Activated CD4-positive, alpha-beta T cell treated with anti-CD3 and anti-CD28 coated beads, Interleukin-2, amount 50 U/mL, for 48 hours (primary cell): ENCODE results near the gene SLC39A10.

ENCODE experiments used
- DNase-seq, 2 experiments: peaks; one replicate each; pipeline ENCODE4 v3.0.0-alpha.2; 2020

Gene SLC39A10

DNA sequence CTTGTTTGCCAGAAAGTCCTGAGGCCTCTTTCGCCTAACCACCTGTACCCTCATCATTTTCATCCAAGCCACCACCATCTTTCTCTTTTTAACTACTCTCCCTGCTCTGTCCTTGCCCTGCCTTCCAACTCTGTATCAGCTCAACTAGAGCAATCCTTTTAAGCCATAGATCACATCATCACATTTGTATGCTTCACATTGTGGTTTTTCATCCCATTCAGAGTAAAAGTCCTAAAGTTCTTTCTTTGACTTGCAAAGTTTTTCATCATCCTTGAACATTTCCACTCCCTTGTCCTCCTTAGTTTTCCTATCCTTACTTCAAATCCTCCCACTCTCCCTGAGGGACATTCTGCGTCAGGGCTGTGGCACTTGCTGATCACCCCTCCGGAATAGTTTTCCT lies 73.9 kb downstream of the SLC39A10 start:
- no peak for DNase-seq

DNA sequence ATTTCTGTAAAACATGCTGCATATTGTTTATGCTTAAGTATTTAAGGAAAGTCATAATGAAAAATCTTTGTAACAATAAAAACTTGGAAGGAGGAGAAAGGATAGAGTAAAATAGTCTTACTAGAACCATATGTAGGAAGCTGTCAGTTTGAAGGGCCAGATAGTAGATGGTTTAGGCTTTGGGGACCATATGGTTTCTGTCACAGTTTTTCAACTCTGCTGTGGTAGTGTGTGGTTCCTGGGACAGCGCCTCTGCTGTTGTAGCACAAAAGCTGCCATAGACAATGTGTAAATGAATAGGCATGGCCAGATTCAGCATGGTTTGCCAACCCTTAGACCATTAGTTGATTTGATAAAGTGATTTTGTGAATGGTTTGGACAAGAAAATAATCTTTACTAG lies 75.5 kb downstream of the SLC39A10 start:
- no peak for DNase-seq

DNA sequence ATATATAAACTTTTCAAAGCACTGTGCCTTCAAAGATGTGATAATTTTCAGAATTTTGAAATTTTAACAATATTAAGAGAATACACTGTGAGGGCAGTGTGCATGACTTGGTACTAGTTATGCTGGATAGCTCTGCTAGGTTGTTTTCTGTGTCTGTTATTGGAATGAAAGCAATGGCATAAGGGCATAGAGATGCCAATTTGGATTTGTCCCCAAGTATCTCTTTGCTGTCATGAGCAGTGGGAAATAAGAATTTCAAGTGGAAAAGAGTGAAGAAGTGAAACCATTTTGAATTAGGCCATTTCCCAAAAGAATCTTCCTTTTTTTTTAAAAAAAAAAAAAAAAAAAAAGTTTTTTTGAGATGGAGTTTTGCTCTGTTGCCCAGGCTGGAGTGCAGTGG lies 76.8 kb downstream of the SLC39A10 start:
- DNase-seq = no peak

DNA sequence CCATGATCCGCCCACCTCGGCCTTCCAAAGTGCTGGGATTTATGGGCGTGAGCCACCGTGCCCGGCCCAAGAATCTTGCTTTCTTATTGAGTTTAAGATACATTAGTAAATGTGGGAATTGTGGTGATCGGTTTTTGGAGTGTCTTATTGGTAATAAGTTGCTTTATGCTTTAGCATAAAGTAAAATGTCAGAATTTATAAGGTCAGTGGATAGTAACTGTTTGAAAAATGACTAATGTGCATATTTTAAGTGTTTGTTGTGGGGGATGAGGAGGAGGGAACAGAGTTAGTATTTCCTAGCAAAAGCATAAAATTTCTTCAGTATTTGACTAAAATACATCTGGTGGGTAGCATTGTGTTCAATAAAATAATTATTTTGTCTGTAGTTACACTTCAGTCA lies 77.4 kb downstream of the SLC39A10 start:
- DNase-seq = no peak

DNA sequence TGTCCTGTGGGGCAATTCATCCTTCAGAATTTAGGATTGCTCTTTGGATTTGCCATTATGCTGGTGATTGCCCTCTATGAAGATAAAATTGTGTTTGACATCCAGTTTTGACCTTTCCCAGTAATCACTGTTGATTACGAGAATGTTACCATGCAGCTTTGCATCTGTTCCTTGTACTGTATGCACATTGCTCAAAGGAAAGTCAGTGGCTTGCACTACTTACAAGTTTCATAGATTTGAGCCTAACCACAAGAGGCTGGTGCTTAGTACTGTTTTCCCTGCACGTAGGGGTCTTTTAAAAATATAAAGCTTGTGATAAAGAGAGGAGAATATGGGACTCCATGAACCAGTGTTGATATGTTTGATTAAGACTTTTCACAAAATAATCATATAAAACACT lies 77.9 kb downstream of the SLC39A10 start:
- DNase-seq = no peak

DNA sequence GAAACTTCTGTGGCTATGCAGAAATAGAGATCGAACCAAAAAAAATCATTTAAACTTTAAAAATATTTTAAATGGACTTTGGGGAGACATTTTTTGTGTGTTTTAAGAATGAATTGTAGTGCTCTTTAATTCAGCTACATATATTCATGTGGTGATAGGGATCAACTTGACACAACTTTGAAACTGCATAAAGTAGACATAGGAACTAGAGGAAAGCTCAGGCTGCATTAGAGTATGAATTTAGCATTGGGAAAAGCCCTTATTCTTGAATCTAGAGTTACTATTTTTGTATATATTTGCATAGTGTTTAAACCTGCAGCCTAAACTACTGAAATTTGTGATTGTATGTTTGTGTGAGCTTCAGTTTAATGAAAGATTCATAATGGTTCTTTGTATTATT lies 78.3 kb downstream of the SLC39A10 start:
- no peak for DNase-seq

DNA sequence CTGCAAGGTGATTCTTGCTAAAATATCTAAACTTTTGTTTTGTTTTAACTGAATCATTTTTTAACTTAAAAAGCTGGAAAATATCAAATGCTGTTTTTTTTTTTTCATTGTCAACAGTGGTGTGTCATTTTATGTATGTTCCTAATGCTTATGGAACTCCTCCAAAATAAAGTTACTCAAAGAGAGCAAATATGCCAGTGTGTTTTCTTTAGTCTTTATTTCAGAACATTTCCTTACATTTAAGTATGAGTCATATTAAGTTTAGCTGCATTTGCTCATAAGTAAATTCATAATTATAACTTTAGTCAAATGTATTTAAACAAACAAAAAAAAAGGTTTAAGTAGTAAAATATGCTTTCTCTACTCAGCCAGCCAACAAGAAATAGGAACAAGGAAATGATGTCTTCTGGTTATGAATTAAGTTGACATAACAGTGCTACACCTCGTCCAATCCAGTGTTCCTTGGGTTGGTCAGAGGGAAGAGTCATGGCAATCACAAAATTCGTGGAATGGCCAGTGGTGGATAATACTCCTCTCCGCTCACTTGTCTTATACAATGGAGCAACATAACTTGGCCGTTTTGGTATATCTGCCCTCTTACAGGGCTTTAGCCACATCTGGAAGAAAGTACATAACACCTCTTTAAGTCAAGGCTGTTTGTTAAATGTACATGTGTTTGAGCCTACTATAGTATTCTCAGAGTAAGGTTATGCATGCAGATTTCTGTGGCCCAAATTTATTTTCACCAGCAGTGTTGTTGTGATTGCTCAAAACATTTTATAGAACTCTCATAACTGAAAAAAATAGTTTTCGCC lies 80.7 kb downstream of the SLC39A10 start:
- no peak for DNase-seq

DNA sequence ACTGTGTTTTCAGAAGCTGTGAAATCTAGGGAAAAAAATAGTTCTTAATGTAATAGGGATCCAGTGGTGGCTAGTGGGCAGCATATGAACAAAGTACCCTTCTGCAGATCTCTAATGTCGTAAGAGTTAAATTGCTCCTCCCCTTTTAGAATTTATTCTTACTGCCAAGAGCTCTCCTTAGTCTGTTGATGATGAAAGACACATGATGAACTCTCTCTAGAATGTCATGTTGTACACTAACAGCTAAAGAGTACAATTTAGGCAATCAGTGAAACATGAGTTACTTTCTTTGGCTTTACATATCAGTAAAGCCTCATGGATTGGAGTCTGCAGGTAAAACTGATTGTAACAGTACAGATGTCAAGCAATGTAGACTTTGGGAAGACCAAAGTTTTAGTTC lies 84.2 kb downstream of the SLC39A10 start:
- no peak for DNase-seq

DNA sequence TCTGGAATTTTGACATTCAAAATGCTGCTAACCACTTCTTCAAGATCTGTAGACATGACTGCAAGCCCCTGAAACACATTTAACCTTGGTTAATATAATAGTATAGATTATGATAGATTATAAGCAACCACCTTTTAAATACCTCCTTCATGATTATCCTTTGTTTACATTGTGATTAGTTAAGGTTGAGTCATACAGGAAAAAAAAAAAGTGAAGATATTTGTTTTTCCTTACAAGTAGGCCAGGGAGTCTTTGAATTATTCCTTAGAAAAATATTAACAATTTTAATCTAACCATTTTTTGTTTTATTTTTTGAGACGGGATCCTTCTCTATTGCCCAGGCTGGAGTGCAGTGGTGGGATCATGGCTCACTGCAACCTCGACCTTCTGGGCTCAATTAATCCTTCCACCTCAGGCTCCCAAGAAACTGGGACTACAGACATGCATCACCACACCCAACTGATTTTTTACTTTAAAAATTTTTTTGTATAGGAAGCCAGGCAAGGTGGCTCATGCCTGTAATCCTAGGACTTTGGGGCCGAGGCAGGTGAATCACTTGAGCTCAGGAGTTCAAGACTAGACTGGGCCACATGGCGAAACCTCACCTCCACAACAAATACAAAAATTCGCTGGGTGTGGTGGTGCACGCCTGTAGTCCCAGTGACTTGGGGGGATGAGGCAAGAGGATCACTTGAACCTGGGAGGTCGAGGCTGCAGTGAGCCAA lies 99.4 kb downstream of the SLC39A10 start:
- no peak for DNase-seq

DNA sequence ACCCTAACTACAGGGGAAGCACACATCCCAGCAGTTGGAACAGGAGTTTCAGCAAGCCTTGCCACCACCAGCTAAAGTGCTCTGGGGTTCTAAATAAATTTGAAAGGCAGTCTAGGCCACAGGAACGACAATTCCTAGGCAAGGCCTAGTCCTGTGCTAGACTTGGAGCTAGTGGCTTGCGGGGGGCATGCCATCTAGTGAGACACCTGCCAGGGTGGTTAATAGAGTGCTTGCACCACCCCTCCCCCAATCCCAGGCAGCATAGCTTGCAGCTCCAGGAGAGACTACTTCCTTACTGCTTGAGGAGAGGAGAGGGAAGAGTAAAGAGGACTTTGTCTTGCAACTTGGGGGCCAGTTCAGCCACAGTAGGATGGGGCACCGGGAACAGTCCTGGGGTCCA lies 101.8 kb downstream of the SLC39A10 start:
- no peak for DNase-seq

DNA sequence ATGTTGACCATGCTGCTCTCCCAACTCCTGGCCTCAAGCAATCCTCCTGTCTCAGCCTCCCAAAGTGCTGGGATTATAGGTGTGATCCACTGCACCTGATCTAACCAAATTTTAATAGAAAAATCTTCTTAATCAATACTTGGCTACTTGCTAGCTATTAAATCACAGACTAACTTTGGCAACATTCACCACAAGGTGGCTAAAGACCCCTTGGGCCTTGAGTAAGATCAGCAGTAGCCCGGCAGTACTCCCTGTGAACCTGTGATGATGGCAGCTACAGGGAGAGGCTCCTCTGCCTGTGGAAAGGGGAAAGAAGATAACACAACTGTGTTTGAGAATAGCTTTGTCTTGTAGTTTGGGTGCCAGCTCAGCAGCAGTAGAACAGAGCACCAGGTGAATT lies 102.9 kb downstream of the SLC39A10 start:
- no peak for DNase-seq

DNA sequence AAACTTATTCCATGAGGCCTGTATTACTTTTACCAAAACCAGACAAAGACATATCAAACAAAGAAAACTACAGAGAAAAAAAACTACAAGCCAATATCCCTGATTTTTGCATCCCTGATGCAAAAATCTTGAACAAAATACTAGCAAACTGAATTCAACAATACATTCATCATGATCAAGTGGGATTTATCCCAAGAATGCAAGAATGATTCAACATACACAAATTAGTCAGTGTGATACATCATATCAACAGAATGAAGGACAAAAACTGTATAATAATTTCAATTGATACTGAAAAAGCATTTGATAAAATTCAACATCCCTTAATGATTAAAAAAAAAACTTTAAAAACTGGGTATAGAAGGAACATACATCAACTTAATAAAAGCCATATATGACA lies 106.8 kb downstream of the SLC39A10 start:
- DNase-seq = no peak

DNA sequence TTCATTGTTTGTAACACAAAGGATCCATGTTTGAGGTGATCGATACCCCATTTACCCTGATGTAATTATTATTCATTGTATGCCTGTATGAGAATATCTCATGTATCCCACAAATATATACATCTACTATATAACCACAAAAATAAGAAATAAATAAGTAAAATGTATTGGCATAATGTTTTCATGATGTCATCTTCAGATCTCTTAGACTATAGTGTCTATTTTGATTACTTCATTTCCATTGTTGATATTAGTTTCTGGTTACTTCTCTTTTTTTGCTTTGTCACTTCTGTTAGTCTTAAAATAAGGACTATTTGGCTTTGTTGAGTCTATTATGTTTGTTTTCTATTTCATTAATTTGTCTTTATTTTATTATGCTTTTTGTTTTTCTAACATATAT lies 109.7 kb downstream of the SLC39A10 start:
- no peak for DNase-seq

DNA sequence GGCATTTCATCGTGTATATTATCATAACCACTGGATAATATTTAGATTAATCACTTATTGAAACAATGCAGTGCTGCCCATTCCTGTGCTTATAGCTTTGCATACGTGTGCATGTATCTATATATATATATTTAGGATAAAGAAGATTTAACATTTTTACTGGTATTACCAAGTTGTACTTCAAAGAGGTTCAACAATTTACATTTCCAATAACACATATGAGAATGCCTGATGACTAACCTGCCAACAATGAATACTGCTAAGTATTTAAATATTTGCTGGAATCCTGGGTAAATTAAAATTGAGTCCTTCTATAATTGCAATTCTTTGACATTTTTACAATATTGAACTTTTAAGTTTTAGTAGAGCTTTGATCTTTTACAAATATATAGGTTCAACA lies 111.4 kb downstream of the SLC39A10 start:
- DNase-seq = no peak

DNA sequence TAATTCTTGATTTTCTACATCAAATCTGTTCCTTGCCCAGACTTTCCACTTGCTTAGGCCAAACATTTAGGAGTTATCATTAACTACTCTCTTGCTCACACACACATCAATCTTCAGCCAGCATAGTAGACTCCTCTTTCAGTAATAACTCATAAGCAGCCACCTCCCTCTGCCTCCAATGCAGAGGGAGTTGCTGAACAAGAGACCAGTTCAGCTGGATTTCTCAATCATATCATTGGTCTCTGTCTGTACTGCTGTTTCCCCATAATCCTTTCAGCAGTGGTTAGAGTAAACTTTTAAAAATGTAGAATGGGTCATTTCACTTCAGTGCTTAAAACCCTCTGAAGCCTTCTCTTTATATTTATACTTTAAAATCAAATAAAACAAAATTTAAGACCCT lies 112.9 kb downstream of the SLC39A10 start:
- DNase-seq = no peak

DNA sequence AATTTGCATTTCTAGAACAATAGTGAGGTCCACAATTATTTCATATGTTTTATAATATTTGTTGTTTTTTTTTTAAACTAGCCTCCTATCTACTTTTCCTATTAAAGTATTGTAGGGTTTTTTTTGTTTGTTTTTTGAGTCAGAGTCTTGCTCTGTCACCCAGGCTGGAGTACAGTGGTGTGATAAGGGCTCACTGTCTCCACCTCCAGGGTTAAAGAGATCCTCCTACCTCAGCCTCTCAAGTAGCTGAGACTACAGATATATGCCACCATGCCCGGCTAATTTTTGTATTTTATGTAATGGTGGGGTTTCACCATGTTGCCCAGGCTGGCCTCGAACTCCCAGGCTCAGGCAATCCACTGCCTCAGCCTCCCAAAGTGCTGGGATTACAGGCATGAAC lies 122.5 kb downstream of the SLC39A10 start:
- DNase-seq = no peak

DNA sequence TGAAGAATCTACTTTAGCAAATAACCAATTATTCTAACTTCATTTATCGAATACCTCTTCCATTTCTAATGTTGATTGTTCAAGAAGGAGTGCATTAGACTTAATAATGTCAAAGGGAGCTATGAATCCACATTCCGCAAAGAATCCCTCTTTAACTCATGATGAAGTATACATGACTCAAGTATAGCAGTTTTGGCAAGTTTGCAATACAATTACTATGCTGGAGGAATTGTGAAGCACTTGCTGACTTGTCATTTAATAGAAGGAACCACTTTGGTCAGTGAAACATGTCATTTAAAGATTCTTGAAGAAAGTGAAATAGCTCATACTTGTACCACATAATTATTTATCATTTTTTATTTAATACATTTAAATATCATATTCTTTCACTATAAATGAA lies 125.1 kb downstream of the SLC39A10 start:
- DNase-seq = no peak
